BJ (cell line): ENCODE data around the gene PKDCC. TPM values are rescaled to one million over a fixed set of nuclear protein-coding genes. Genes with fewer than 3 reads are reported as not detected.

Source experiments
- CTCF ChIA-PET: fragments of 350-600 bp; formaldehyde crosslinking; extraction: SDS; loops from one replicate; lab custom pipeline; 2021; ENCODE audit warnings: antibody characterized with exemption, inconsistent platforms; lab: Yijun Ruan, JAX
- POLR2A ChIA-PET: fragments of 300-600 bp; sonication (Branson Sonifier 250); formaldehyde crosslinking; extraction: SDS; loops from one replicate; lab custom pipeline; 2021; ENCODE audit warnings: antibody characterized with exemption; lab: Charles Lee
- DNase-seq: peaks from one replicate; pipeline ENCODE4 v3.0.0-alpha.2; 2011; ENCODE audit warnings: low read depth
- H3K27me3 ChIP-seq: 2 replicates; pipeline ENCODE4 v1.6.0; 2011; ENCODE audit warnings: low read length; ENCODE audit not compliant: control insufficient read depth, insufficient read depth
- H3K36me3 ChIP-seq: 2 replicates; pipeline ENCODE4 v1.5.1; 2011; ENCODE audit warnings: low read length; ENCODE audit not compliant: control insufficient read depth, insufficient read depth
- H3K4me3 ChIP-seq: 2 replicates; pipeline ENCODE4 v1.5.1; 2011; ENCODE audit warnings: low read depth, mild to moderate bottlenecking, control low read depth, low read length
- CTCF ChIP-seq: IDR thresholded peaks from 2 replicates; pipeline ENCODE4 v1.5.1; 2011; ENCODE audit warnings: low read depth, mild to moderate bottlenecking, control low read depth, inconsistent platforms, low read length, moderate library complexity; ENCODE audit not compliant: insufficient read depth
- polyA plus RNA-seq: library from polyadenylated mRNA; depleted of rRNA; stranded (reverse); fragments of >200 nt; gene quantifications from 2 replicates; pipeline ENCODE4 v1.2.3, GENCODE V29; 2011

The PKDCC gene
- polyA plus RNA-seq, 1 experiment: 6.6 TPM

GRCh38 chr2:42042631-42043355, 5.0 kb upstream of the PKDCC start:
- DNase-seq: no peak
- Histone ChIP-seq H3K36me3 (no peaks in the 10 kb centered on the region), H3K4me3 (no peak overlapping the region), H3K27me3 (peaks cover 21% of the 10 kb centered on the region)
- ChIA-PET POLR2A (no interaction called here), CTCF (no interaction called here)
- no peak for TF ChIP-seq CTCF

DNA sequence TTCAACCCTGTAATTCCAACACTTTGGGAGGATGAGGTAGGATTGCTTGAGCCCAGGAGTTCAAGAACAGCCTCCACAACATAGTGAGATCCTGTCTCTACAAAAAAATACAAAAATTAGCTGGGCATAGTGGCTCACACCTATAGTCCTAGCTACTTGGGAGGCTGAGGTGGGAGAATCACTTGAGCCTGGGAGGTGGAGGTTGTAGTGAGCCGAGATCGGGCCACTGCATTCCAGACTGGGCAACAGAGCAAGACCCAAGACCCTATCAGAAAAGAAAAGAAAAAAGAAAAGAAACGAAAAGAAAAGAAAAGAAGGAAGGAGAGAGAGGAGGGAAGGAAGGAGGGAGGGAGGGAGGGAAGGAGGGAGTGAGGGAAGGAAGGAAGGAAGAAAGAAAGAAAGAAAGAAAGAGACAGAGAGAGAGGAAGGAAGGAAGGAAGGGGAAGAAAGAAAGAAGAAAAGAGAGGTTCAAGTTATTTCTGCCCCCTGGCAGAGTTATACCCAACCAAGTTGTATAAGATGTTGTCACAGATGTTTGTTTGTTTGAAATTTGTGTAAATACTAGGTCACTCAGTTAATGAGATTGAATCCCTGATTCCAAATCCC, 3.9 kb upstream of the PKDCC start:
- Histone ChIP-seq H3K27me3 (peaks cover 21% of the 10 kb centered on the region), H3K36me3 (no peaks in the 10 kb centered on the region), H3K4me3 (no peak overlapping the region)
- ChIA-PET POLR2A (no interaction called here), CTCF (no interaction called here)
- no peak for TF ChIP-seq CTCF
- DNase-seq: no peak

- TF ChIP-seq CTCF: no peak
- no peak for DNase-seq
- Histone ChIP-seq H3K4me3 (no peak overlapping the region), H3K27me3 (peaks cover 21% of the 10 kb centered on the region), H3K36me3 (no peaks in the 10 kb centered on the region)
- ChIA-PET CTCF (no interaction called here), POLR2A (interaction anchor here (0.7 kb wide), 1 partner anchor 147 kb away, joined by 13 read pairs; no protein-coding TSS in a partner anchor)
Measured at GRCh38 chr2:42044939-42045338, 2.9 kb upstream of the PKDCC start.

- POLR2A ChIA-PET: interaction anchor here (0.7 kb wide), 1 partner anchor 148 kb away, joined by 13 read pairs; no protein-coding TSS in a partner anchor
- no peak for DNase-seq
- Histone ChIP-seq H3K27me3 (peaks cover 21% of the 10 kb centered on the region), H3K4me3 (no peak overlapping the region), H3K36me3 (no peaks in the 10 kb centered on the region)
- no peak for TF ChIP-seq CTCF
- CTCF ChIA-PET: interaction anchor here (0.7 to 1.2 kb wide), 2 partner anchors 174 to 176 kb away, joined by 3 read pairs; no protein-coding TSS in a partner anchor
Measured at GRCh38 chr2:42045352-42045751, 2.5 kb upstream of the PKDCC start.
